ENCODE data around the gene CALHM1.
A peak's percentile ranks its signal among the peaks of the same experiment; 100 is the strongest.
"Not testable (repeated sequence)": the region's sequence is repeated elsewhere in the genome, so short reads cannot be mapped to it uniquely, and the experiment has no call there.

The CALHM1 gene

GRCh38 chr10:103423748-103424147 lies 35.0 kb downstream of the CALHM1 start:
- DNase-seq, result no peak

GRCh38 chr10:103419101-103419500 lies 39.6 kb downstream of the CALHM1 start:
- DNase-seq, result no peak

GRCh38 chr10:103417601-103418000 lies 41.1 kb downstream of the CALHM1 start:
- DNase-seq, result no peak

- not testable (repeated sequence) for DNase-seq
Observed at GRCh38 chr10:103417148-103417469, 41.6 kb downstream of the CALHM1 start.

- DNase-seq, result peak; percentile 48
Observed at GRCh38 chr10:103416436-103417147, 42.1 kb downstream of the CALHM1 start.

- DNase-seq, result no peak
Observed at GRCh38 chr10:103415581-103415980, 43.1 kb downstream of the CALHM1 start.

- no peak for DNase-seq
Observed at GRCh38 chr10:103413564-103413963, 45.1 kb downstream of the CALHM1 start.
